ENCODE measurements around the gene HDAC7.

- TF ChIP-seq POLR2AphosphoS5 (IDR thresholded peaks at IDR 0.05) (no peak), CTCF (IDR thresholded peaks at IDR 0.05) (no peak), POLR2A (IDR thresholded peaks at IDR 0.05; ENCODE audit: low read depth) (no peak)
Observed at GRCh38 chr12:47748507-47748828, 71.2 kb downstream of the HDAC7 start.

Data from esophagus muscularis mucosa (tissue), 3 donors.